GM23248 (cell line): Measurements from ENCODE around the gene GCN1.

Experiments used
- EZH2 ChIP-seq: fragments of 200-600 bp; sonication (generic); IDR thresholded peaks from 2 replicates; pipeline ENCODE4 v1.6.1; 2018; ENCODE audit warnings: antibody characterized with exemption, mild to moderate bottlenecking; ENCODE audit not compliant: insufficient read depth, poor library complexity, severe bottlenecking
- EZH2phosphoT487 ChIP-seq: fragments of 200-600 bp; sonication (generic); IDR thresholded peaks from 2 replicates; pipeline ENCODE4 v1.6.1; 2018; ENCODE audit warnings: antibody characterized with exemption, moderate library complexity, mild to moderate bottlenecking, low read depth; ENCODE audit not compliant: insufficient read depth

DNA sequence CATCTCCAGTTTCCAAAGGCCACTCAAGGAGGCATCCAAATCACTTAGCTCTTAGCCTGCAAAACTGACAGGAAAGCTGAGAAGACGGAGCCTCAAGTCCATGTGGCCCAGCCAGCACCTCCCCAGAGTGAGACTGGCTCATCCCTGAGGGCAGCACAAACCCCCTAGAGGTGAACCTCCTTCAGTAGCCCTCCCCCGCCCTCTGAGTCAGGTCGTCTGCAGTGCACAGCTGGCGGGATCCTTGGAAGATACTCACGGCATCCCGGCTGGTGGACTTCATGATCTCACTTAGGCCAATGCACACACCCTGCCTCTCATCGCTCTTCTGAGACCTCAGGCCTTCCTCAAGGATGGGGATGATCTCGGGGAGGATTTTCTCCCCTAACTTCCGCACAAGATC lies 53.9 kb downstream of the GCN1 start:
- TF ChIP-seq EZH2 (no peak), EZH2phosphoT487 (no peak)
